NCI-H526 (cell line): ENCODE results near the gene ESYT2.
A peak's percentile ranks its signal among the peaks of the same experiment; 100 is the strongest.

Experiments used
- DNase-seq, 2 experiments: peaks; one replicate each; lab custom pipeline; 2025; lab: John Stamatoyannopoulos, UW

ESYT2 gene

DNA sequence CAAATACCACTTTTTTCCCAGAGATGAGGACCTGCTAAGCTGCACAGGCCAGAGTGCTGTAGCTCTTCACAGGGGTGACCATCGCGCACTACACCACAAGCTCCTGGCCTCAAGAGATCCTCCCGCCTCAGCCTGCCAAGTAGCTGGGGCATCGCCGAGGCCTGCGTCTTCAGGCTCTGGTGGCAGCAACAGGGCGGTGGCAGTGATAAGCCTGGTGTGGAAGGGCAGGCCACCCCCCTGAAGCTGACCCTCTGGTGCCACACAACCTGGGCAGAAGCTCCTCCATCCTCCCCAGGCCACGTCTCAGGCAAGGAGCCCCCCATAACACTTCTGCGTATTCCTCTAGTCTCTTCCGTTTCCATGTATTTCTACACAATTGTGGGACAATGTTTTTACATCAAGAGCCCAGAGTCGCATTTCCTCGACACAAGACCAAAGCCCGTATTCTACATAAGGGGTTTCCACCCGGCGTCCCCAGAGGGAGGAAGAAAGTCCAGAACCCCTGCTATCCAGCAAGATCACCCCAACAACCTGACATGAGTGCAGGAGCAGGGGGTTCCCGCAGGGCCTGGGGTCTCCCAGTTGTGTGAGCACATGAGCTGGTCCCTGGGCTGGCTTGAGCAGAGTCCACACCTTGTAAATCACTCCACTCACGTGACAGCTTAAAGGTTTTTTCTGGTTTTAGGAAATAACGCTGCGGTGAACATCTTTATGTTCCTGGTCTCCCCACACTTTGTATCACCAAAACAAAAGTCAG, 87.1 kb downstream of the ESYT2 start:
- no peak for DNase-seq

DNA sequence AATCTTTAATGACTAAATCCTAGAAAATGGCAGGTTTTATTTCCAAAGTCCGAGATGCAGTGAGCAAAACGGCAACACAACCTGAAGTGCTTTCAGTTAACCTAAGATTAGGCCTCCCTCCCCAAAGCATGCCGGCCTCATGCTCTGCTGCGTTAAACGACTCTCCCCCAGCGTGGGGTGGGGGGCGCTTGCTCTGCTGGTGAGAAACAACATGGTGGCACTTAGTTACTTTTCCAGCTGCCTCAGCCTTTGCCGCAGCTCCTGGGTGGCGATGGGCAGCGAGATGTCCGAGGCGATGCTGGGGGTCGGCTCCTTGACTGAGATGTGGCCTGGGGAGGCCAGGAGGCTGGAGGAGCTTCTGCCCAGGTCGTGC, 88.0 kb downstream of the ESYT2 start:
- DNase-seq = no peak

- DNase-seq = no peak
These were observed 88.5 kb downstream of the ESYT2 start for GRCh38 chr7:158740657-158741293.

- DNase-seq = peak in 1 of 2 experiments; percentile 24
These were observed 89.2 kb downstream of the ESYT2 start for GRCh38 chr7:158740013-158740656.

DNA sequence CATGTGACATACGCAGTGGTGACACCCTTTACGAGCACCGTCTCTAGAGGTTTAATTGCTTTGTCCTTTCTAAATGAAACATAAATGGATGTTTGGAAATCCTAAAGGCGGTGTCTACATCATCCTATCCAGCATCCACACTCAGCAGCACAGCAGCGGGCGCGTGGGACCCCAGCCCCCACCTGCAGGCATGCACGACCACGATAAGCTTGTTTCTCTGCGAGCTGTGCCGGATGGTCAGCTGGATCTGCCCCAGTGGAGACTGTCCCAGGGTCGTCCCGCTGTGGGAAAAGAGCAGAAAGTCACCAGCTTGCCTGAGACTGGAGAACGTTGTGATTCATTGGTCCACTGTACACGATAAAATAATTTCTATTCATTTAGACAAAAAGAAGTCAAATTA, 90.5 kb downstream of the ESYT2 start:
- no peak for DNase-seq

DNA sequence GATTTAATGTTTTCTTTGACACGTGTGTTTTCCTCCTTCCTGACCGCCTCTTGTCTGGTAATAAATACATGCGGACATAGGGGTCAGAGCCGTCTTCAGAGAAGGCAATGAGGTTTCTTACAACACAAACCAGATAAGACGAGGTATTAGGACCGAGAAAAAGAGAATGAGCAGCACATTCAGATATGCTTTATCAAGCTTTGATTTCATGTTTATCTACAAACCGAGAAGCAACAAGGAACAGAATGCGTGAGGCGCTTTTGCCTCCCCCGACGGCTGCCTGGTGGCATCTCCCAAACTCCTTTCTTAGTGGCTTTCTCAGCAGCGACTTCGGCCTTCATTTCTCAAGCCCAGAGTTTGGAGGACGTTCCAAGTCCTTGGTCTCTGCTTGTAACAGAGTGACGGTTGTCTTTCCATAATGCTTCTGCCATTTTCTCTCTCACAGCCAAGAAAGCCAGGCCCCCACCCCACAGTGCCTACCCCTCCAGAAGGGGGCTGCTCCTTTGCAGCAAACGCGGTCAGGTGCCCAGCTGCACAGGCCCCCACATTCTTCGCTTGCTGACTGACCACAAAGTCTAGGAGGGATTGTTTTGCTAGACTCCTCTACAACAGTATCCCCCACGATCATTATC, 92.1 kb downstream of the ESYT2 start:
- DNase-seq = no peak

- DNase-seq = no peak
These were observed 93.4 kb downstream of the ESYT2 start for GRCh38 chr7:158735935-158736334.

GRCh38 chr7:158734861-158735260, 94.4 kb downstream of the ESYT2 start:
- no peak for DNase-seq

- DNase-seq = no peak
These were observed 95.4 kb downstream of the ESYT2 start for GRCh38 chr7:158733775-158734494.

- no peak for DNase-seq
These were observed 96.1 kb downstream of the ESYT2 start for GRCh38 chr7:158733220-158733519.

DNA sequence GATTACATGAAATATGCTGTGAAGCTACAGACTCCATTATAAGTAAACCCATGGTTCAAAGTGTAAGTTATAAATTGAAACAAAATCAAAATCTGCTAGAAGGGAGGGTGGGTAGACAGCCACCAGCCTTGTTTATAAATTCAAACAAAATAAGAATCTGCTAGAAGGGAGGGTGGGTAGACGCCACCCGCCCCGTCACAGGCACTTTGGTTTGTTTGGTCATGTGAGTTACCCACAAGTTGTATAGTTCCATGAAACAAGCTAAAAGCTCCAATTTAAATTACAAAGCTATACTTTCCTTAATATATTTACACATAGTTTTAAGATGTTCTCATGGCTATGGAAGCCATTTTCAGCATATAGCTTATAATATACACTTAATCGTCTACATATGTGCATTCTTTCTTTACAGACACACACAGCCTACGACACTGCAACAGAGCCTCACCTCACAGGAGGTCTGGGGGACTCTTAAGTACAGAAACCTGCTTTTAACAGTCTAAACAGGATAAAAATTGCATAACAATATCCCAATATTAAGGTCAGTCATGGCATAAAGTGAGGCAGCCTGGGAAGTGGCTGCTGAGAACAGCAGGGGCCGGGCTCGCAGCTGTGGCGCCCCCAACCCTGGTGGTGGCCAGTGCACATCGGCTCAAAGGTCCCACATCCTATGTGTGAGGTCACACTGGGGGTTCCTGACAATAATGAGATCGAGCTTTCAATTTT, 96.7 kb downstream of the ESYT2 start:
- no peak for DNase-seq

DNA sequence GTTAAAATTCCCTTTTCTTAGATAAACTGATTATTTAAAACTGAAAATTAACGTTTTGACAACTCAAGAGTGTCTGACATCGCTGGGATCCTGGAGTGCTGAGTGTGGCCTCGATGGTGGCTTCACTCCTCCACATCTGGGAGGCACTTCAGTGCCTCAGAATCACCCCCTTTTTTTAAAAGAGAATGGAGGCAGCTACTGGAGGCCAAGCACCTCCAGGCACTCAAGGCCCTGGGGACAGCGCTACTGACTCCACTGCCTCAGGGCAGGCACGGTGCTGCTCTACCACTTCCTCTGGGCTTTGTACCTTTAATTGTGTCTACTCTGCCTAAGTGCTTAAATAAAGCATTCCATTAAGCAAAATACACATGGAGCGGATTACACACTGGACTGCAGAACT, 97.5 kb downstream of the ESYT2 start:
- DNase-seq = no peak

- no peak for DNase-seq
These were observed 98.6 kb downstream of the ESYT2 start for GRCh38 chr7:158730383-158731346.

- DNase-seq = no peak
These were observed 99.5 kb downstream of the ESYT2 start for GRCh38 chr7:158729646-158730382.

- no peak for DNase-seq
These were observed 100.2 kb downstream of the ESYT2 start for GRCh38 chr7:158728911-158729645.

- no peak for DNase-seq
These were observed 101.6 kb downstream of the ESYT2 start for GRCh38 chr7:158727690-158728089.

DNA sequence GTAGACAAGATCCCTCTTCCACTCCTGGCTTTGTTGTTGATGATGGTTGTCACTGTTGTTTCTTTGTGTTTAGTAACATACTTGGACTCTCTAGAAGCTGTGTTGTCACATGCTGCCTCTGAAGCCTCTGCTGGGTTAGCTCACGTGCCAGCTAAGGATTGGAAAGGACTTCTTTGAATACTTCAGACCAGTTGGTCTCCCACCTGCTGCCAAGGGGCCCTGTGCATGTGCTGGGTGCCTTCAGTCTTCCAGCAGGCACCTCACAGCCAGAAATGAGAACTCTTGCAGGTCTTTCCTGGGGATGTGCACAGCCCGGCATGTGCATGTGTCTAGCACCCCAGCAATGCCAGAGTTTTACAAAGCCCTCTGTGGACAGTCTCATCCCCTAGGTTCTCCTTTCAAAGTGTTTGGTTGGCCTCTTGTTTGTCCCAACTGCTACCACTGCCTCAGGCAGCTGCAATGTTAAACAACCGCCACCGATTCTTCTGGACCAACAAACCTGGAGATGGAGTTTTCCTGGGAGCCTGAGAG, 103.0 kb downstream of the ESYT2 start:
- DNase-seq = no peak

GRCh38 chr7:158725506-158725800, 103.9 kb downstream of the ESYT2 start:
- DNase-seq = no peak
